ENCODE data around the gene DENND6A. TPM values are rescaled to one million over a fixed set of nuclear protein-coding genes. Genes with fewer than 3 reads are reported as not detected.

The DENND6A gene
- total RNA-seq, 3 donors from 2014 or later (not counting 1 experiment from before 2014, with no cell fraction given): 54.5 to 69.8 (median 57.1) TPM

DNA sequence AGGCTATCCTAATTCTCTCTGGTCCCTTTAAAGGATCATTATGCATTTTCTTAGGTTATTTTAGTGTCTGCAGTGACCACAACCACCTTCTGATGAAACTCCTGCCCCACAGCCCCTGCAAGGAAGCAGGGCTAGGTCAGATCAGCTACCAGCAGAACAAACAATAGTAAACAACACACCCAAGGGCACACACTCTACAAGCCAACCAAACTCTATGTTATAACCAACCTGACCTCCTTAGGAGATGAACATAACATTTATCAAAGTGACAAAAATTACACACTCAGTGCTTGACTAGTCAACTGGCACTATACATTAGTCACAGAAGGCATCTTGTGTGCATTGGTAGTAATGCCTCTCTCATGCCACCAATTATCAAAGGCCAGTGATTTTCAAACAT, 17.3 kb downstream of the DENND6A start:
- H3K27me3 Mint-ChIP-seq (ENCODE audit: low read depth in 2 of 2): no peaks in the 10 kb centered on the region
- H3K4me3 Mint-ChIP-seq: peak overlapping the region; percentile 75
- H3K4me1 Mint-ChIP-seq: peaks cover 68 to 70% of the 10 kb centered on the region in 2 donors
- peaks cover 13% of the 10 kb centered on the region for H3K36me3 ChIP-seq (ENCODE audit: control insufficient read depth, insufficient read depth, low read length)
- DNase-seq (no peak), ATAC-seq (peak; percentile 54 to 65 (median 58))
- peak overlapping the region; percentile 85 to 87 for H3K27ac Mint-ChIP-seq
- peak overlapping the region; percentile 43 for H3K27ac ChIP-seq (ENCODE audit: low read length)
- H3K9me3 ChIP-seq (ENCODE audit: control insufficient read depth, insufficient read depth, low read length): no peaks in the 10 kb centered on the region
- H3K4me1 ChIP-seq (ENCODE audit: control insufficient read depth, insufficient read depth, low read length): peaks cover 40% of the 10 kb centered on the region
- peaks cover 13% of the 10 kb centered on the region for H3K36me3 Mint-ChIP-seq
- H3K9me3 Mint-ChIP-seq: no peaks in the 10 kb centered on the region
- TF ChIP-seq, protein P1, sequence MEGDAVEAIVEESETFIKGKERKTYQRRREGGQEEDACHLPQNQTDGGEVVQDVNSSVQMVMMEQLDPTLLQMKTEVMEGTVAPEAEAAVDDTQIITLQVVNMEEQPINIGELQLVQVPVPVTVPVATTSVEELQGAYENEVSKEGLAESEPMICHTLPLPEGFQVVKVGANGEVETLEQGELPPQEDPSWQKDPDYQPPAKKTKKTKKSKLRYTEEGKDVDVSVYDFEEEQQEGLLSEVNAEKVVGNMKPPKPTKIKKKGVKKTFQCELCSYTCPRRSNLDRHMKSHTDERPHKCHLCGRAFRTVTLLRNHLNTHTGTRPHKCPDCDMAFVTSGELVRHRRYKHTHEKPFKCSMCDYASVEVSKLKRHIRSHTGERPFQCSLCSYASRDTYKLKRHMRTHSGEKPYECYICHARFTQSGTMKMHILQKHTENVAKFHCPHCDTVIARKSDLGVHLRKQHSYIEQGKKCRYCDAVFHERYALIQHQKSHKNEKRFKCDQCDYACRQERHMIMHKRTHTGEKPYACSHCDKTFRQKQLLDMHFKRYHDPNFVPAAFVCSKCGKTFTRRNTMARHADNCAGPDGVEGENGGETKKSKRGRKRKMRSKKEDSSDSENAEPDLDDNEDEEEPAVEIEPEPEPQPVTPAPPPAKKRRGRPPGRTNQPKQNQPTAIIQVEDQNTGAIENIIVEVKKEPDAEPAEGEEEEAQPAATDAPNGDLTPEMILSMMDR (IDR thresholded peaks at IDR 0.05): no peak
- no peak overlapping the region for H3K4me3 ChIP-seq (ENCODE audit: low read length)
- H3K27me3 ChIP-seq (ENCODE audit: control insufficient read depth, insufficient read depth, low read length): no peaks in the 10 kb centered on the region
- intact Hi-C loops (cut with micrococcal nuclease): loop anchor here (1.0 to 10.0 kb wide), 3 partner anchors 17 to 891 kb away; partner anchors contain the start of gene PDE12

DNA sequence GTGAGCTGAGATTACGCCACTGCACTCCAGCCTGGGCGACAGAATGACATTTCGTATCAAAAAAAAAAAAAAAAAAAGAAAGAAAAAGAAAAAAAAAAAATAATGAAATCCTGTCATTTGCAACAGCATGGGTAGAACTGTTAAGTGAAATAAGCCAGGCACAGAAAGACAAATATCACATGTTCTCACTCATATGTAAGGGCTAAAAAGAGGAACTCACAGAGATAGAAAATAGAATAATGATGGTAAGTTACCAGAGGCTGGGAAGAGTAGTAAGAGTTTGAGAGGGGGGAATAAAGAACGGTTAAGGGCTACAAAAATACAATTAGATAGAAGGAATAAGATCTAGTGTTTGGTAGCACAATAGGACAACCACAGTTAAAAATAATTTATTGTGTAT, 19.7 kb downstream of the DENND6A start:
- intact Hi-C loops (cut with micrococcal nuclease): loop anchor here (10.0 kb wide), 1 partner anchor 888 kb away; no protein-coding TSS in a partner anchor
- ATAC-seq: no peak
- H3K4me1 ChIP-seq (ENCODE audit: control insufficient read depth, insufficient read depth, low read length): peaks cover 27% of the 10 kb centered on the region
- no peak overlapping the region for H3K4me3 ChIP-seq (ENCODE audit: low read length)
- no peaks in the 10 kb centered on the region for H3K27me3 ChIP-seq (ENCODE audit: control insufficient read depth, insufficient read depth, low read length)
- WGBS (ENCODE audit: insufficient coverage): 91% methylated on average over 4 of the region's 4 CpGs
- peak overlapping the region; percentile 17 for H3K4me3 Mint-ChIP-seq
- H3K27ac Mint-ChIP-seq: peak overlapping the region; percentile 5 to 74
- H3K36me3 Mint-ChIP-seq: no peaks in the 10 kb centered on the region
- H3K27me3 Mint-ChIP-seq (ENCODE audit: low read depth in 2 of 2): no peaks in the 10 kb centered on the region
- H3K36me3 ChIP-seq (ENCODE audit: control insufficient read depth, insufficient read depth, low read length): peaks cover 5% of the 10 kb centered on the region
- DNase-seq: no peak
- H3K9me3 Mint-ChIP-seq: no peaks in the 10 kb centered on the region
- TF ChIP-seq, protein P1 (IDR thresholded peaks at IDR 0.05): no peak
- no peak overlapping the region for H3K27ac ChIP-seq (ENCODE audit: low read length)
- H3K9me3 ChIP-seq (ENCODE audit: control insufficient read depth, insufficient read depth, low read length): no peaks in the 10 kb centered on the region
- H3K4me1 Mint-ChIP-seq: peaks cover 51 to 53% of the 10 kb centered on the region in 2 donors

DNA sequence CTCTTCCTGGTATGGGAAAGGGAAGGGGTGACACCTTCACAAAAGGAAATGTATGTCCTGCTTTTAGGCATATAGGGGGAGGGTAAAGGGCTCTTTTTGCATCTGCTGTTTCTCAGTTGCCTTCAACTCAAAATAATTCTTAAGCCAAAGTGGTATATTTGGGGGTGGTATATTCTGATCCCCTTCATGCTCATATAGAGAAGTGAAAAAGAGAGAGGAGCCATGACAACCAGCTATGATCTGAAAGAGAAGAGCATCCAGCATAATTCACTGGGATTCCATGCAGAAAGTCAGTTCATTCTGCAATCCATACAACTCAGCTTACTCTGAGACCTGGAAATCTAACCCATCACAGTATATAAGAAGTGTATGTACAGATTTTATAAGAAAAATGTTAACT, 22.3 kb downstream of the DENND6A start:
- TF ChIP-seq, protein P1 (IDR thresholded peaks at IDR 0.05): no peak
- H3K4me3 ChIP-seq (ENCODE audit: low read length): no peak overlapping the region
- H3K27me3 Mint-ChIP-seq (ENCODE audit: low read depth in 2 of 2): no peaks in the 10 kb centered on the region
- peaks cover 12% of the 10 kb centered on the region for H3K36me3 ChIP-seq (ENCODE audit: control insufficient read depth, insufficient read depth, low read length)
- no peaks in the 10 kb centered on the region for H3K36me3 Mint-ChIP-seq
- H3K4me1 ChIP-seq (ENCODE audit: control insufficient read depth, insufficient read depth, low read length): peaks cover 17% of the 10 kb centered on the region
- ATAC-seq (no peak), DNase-seq (no peak)
- H3K27ac ChIP-seq (ENCODE audit: low read length): peak overlapping the region; percentile 66
- H3K27ac Mint-ChIP-seq: peak overlapping the region; percentile 96 to 97
- intact Hi-C loops (cut with micrococcal nuclease): loop anchor here (2.0 to 10.0 kb wide), 2 partner anchors 86 to 886 kb away; partner anchors contain the start of gene SLMAP
- H3K27me3 ChIP-seq (ENCODE audit: control insufficient read depth, insufficient read depth, low read length): no peaks in the 10 kb centered on the region
- no peaks in the 10 kb centered on the region for H3K9me3 ChIP-seq (ENCODE audit: control insufficient read depth, insufficient read depth, low read length)
- no peaks in the 10 kb centered on the region for H3K9me3 Mint-ChIP-seq
- peak overlapping the region; percentile 86 for H3K4me3 Mint-ChIP-seq
- peaks cover 34% of the 10 kb centered on the region in 2 donors for H3K4me1 Mint-ChIP-seq

DNA sequence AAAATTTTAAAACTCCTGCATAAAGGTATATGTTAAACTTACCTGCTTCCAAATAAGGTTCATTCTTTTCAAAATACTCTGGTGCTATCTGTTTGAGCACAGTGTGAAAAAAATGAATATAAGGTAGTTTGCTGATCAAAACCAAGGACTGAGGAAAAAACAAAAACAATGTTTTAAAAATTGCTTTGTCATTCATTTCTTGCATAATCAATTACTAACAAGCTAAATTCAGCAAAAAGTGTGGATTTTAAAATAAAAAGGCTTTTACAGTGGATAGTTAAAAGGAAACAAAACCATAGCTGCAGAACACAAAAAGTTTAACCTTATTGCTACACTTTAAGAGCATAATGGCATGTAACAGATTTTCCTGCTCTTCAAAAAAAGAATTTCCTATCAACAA, 31.5 kb downstream of the DENND6A start:
- Histone ChIP-seq H3K27me3 (ENCODE audit: control insufficient read depth, insufficient read depth, low read length) (no peaks in the 10 kb centered on the region), H3K27ac (ENCODE audit: low read length) (no peak overlapping the region), H3K4me3 (ENCODE audit: low read length) (no peak overlapping the region), H3K9me3 (ENCODE audit: control insufficient read depth, insufficient read depth, low read length) (no peaks in the 10 kb centered on the region), H3K36me3 (ENCODE audit: control insufficient read depth, insufficient read depth, low read length) (peaks cover 71% of the 10 kb centered on the region), H3K4me1 (ENCODE audit: control insufficient read depth, insufficient read depth, low read length) (no peaks in the 10 kb centered on the region)
- Mint-ChIP-seq H3K4me1 (peaks cover 6 to 9% of the 10 kb centered on the region in 2 donors), H3K4me3 (no peak overlapping the region), H3K9me3 (no peaks in the 10 kb centered on the region), H3K27ac (no peak overlapping the region), H3K27me3 (ENCODE audit: low read depth in 2 of 2) (no peaks in the 10 kb centered on the region), H3K36me3 (peaks cover 9% of the 10 kb centered on the region)
- TF ChIP-seq, protein P1 (IDR thresholded peaks at IDR 0.05): no peak
- intact Hi-C loops (cut with micrococcal nuclease): no loop called here
- ATAC-seq (no peak), DNase-seq (no peak)
